Measurements from ENCODE around the gene TCF12. TPM values are rescaled to one million over a fixed set of nuclear protein-coding genes. Genes with fewer than 3 reads are reported as not detected.

TCF12 gene
- total RNA-seq, 3 donors from 2014 or later (not counting 1 experiment from before 2014, with no cell fraction given) = 84.1 to 111 (median 107) TPM

- Histone ChIP-seq H3K27me3 (ENCODE audit: control insufficient read depth, insufficient read depth, low read length) (peaks cover 3% of the 10 kb centered on the region), H3K27ac (ENCODE audit: low read length) (no peak overlapping the region), H3K36me3 (ENCODE audit: control insufficient read depth, insufficient read depth, low read length) (no peaks in the 10 kb centered on the region), H3K4me1 (ENCODE audit: control insufficient read depth, insufficient read depth, low read length) (peaks cover 30% of the 10 kb centered on the region), H3K9me3 (ENCODE audit: control insufficient read depth, insufficient read depth, low read length) (no peaks in the 10 kb centered on the region), H3K4me3 (ENCODE audit: low read length) (peak overlapping the region; percentile 59)
- H3K4me1 Mint-ChIP-seq = peaks cover 12 to 30% of the 10 kb centered on the region in 2 donors
- H3K27me3 Mint-ChIP-seq (ENCODE audit: low read depth in 2 of 2) = peaks cover 10 to 16% of the 10 kb centered on the region in 2 donors
- 70% methylated on average over 9 of the region's 9 CpGs for WGBS (ENCODE audit: insufficient coverage)
- intact Hi-C loops (cut with micrococcal nuclease) = loop anchor here (10.0 kb wide), 1 partner anchor 288 kb away; no protein-coding TSS in a partner anchor
- no peak for TF ChIP-seq CTCF (IDR thresholded peaks at IDR 0.05)
- no peaks in the 10 kb centered on the region for H3K9me3 Mint-ChIP-seq
- H3K36me3 Mint-ChIP-seq = no peaks in the 10 kb centered on the region
- no peak for DNase-seq
- H3K4me3 Mint-ChIP-seq = no peak overlapping the region
- no peak for ATAC-seq
- H3K27ac Mint-ChIP-seq = no peak overlapping the region
These were observed 384.3 kb downstream of the TCF12 start for GRCh38 chr15:57302640-57303257.

- DNase-seq (no peak), ATAC-seq (no peak)
- Mint-ChIP-seq H3K36me3 (no peaks in the 10 kb centered on the region), H3K27ac (no peak overlapping the region), H3K4me3 (peak overlapping the region; percentile 7), H3K9me3 (no peaks in the 10 kb centered on the region), H3K4me1 (peaks cover 5 to 16% of the 10 kb centered on the region in 2 donors), H3K27me3 (ENCODE audit: low read depth in 2 of 2) (peaks cover 10 to 16% of the 10 kb centered on the region in 2 donors)
- no peak for TF ChIP-seq CTCF (IDR thresholded peaks at IDR 0.05)
- Histone ChIP-seq H3K27me3 (ENCODE audit: control insufficient read depth, insufficient read depth, low read length) (peaks cover 3% of the 10 kb centered on the region), H3K27ac (ENCODE audit: low read length) (no peak overlapping the region), H3K4me3 (ENCODE audit: low read length) (no peak overlapping the region), H3K36me3 (ENCODE audit: control insufficient read depth, insufficient read depth, low read length) (no peaks in the 10 kb centered on the region), H3K4me1 (ENCODE audit: control insufficient read depth, insufficient read depth, low read length) (peaks cover 16% of the 10 kb centered on the region), H3K9me3 (ENCODE audit: control insufficient read depth, insufficient read depth, low read length) (no peaks in the 10 kb centered on the region)
- intact Hi-C loops (cut with micrococcal nuclease) = loop anchor here (10.0 kb wide), 1 partner anchor 290 kb away; no protein-coding TSS in a partner anchor
- 92% methylated on average over 4 of the region's 4 CpGs for WGBS (ENCODE audit: insufficient coverage)
These were observed 386.6 kb downstream of the TCF12 start for GRCh38 chr15:57305009-57305408.

GRCh38 chr15:57306161-57306943, 387.9 kb downstream of the TCF12 start:
- Mint-ChIP-seq H3K4me1 (peaks cover 5 to 16% of the 10 kb centered on the region in 2 donors), H3K27ac (peak overlapping the region in 1 of 2 donors; percentile 35), H3K4me3 (peak overlapping the region; percentile 72), H3K36me3 (no peaks in the 10 kb centered on the region), H3K9me3 (no peaks in the 10 kb centered on the region), H3K27me3 (ENCODE audit: low read depth in 2 of 2) (peaks cover 10 to 24% of the 10 kb centered on the region in 2 donors)
- peaks cover 3% of the 10 kb centered on the region for H3K27me3 ChIP-seq (ENCODE audit: control insufficient read depth, insufficient read depth, low read length)
- no peaks in the 10 kb centered on the region for H3K36me3 ChIP-seq (ENCODE audit: control insufficient read depth, insufficient read depth, low read length)
- intact Hi-C loops (cut with micrococcal nuclease) = loop anchor here (1.0 to 10.0 kb wide), 4 partner anchors 160 to 810 kb away; no protein-coding TSS in a partner anchor
- TF ChIP-seq CTCF (IDR thresholded peaks at IDR 0.05) = peak; percentile 89
- 4% methylated on average over 45 of the region's 45 CpGs for WGBS (ENCODE audit: insufficient coverage)
- DNase-seq (peak; percentile 81 to 83), ATAC-seq (peak; percentile 82 to 94 (median 90))
- H3K9me3 ChIP-seq (ENCODE audit: control insufficient read depth, insufficient read depth, low read length) = no peaks in the 10 kb centered on the region
- peak overlapping the region; percentile 42 for H3K4me3 ChIP-seq (ENCODE audit: low read length)
- H3K27ac ChIP-seq (ENCODE audit: low read length) = no peak overlapping the region
- H3K4me1 ChIP-seq (ENCODE audit: control insufficient read depth, insufficient read depth, low read length) = peaks cover 14% of the 10 kb centered on the region
